HCT116 (cell line): ENCODE data around the gene OR10H4. TPM values are rescaled to one million over a fixed set of nuclear protein-coding genes. Genes with fewer than 3 reads are reported as not detected.
"Not testable (repeated sequence)": the region's sequence is repeated elsewhere in the genome, so short reads cannot be mapped to it uniquely, and the experiment has no call there.

Source experiments
- ATAC-seq: fragments of 200-7000 bp; cut with Tn5 transposase; 2 replicates; pipeline ENCODE4 v1.9.1; 2020; ENCODE audit warnings: mild to moderate bottlenecking, moderate library complexity
- BruUV-seq: library from RNA; stranded (reverse); fragments of 400-500 nt; replicated peaks from 2 replicates; lab custom pipeline; 2021; lab: Mats Ljungman, UMichigan
- CTCF ChIA-PET: fragments of 300-600 bp; sonication (Branson Sonifier 250); formaldehyde crosslinking; loops from one replicate; lab custom pipeline; 2021; ENCODE audit warnings: antibody characterized with exemption; lab: Charles Lee
- POLR2A ChIA-PET: fragments of 300-600, 350-600 bp; sonication (Branson Sonifier 250); formaldehyde crosslinking; loops from one replicate; lab custom pipeline; 2021; ENCODE audit warnings: antibody characterized with exemption; lab: Charles Lee
- RAD21 ChIA-PET, 2 experiments: fragments of 300-600 bp; sonication (Branson Sonifier 250); formaldehyde crosslinking; loops; one replicate each; lab custom pipeline; 2023; ENCODE audit warnings: low total read pairs in 2 of 2; ENCODE audit not compliant: uncharacterized antibody in 2 of 2, unreplicated experiment in 2 of 2, low non-redundant PET in 1 of 2; lab: Charles Lee
- DNase-seq: peaks from one replicate; pipeline ENCODE4 v3.0.0-alpha.2; 2010; ENCODE audit warnings: low read depth, low spot score
- H2AFZ ChIP-seq: fragments of 200-600 bp; shearing (Covaris generic), sonication (generic); 2 replicates; pipeline ENCODE4 v1.6.1; 2017; ENCODE audit warnings: low read depth, mixed run types, mixed read lengths, antibody characterized with exemption, low read length; ENCODE audit not compliant: poor library complexity, severe bottlenecking
- H3K27ac ChIP-seq: 2 replicates; pipeline ENCODE4 v1.5.1; 2012; ENCODE audit warnings: low read depth, low read length
- H3K27me3 ChIP-seq: fragments of 200-600 bp; sonication (generic); 2 replicates; pipeline ENCODE4 v1.6.1; 2016; ENCODE audit warnings: mixed run types, low read length, mixed read lengths; ENCODE audit not compliant: insufficient read depth
- H3K36me3 ChIP-seq, 2 experiments: fragments of 200-500 bp in 1 of 2; fragments of 200-600 bp in 1 of 2; sonication (Bioruptor generic) in 1 of 2; sonication (generic) in 1 of 2; 2 replicates each; pipeline versions ENCODE4 v1.5.1 to v1.6.1; 2014 to 2016; ENCODE audit warnings: low read length in 2 of 2, inconsistent platforms in 1 of 2, mixed read lengths in 1 of 2, mixed run types in 1 of 2; ENCODE audit not compliant: insufficient read depth in 2 of 2, control insufficient read depth in 1 of 2
- H3K4me1 ChIP-seq, 2 experiments: fragments of 200-600 bp in 1 of 2; sonication (generic) in 1 of 2; 2 replicates each; pipeline versions ENCODE4 v1.5.1 to v1.6.1; 2012 to 2017; ENCODE audit warnings: low read length in 2 of 2, inconsistent platforms in 1 of 2, mild to moderate bottlenecking in 1 of 2, mixed read lengths in 1 of 2, mixed run types in 1 of 2, moderate library complexity in 1 of 2; ENCODE audit not compliant: insufficient read depth in 2 of 2, control insufficient read depth in 1 of 2
- H3K4me2 ChIP-seq: fragments of 200-600 bp; sonication (generic); 2 replicates; pipeline ENCODE4 v1.6.1; 2017; ENCODE audit warnings: mixed run types, low read length, mixed read lengths
- H3K4me3 ChIP-seq, 2 experiments: fragments of 200-600 bp in 1 of 2; sonication (generic) in 1 of 2; replicated peaks in 1 of 2; 2 replicates each; pipeline ENCODE4 v1.5.1; 2011 to 2016; ENCODE audit warnings: low read length in 2 of 2, control low read depth in 1 of 2, low read depth in 1 of 2, mild to moderate bottlenecking in 1 of 2, mixed read lengths in 1 of 2, mixed run types in 1 of 2
- H3K79me2 ChIP-seq: fragments of 200-600 bp; sonication (generic); 2 replicates; pipeline ENCODE4 v1.6.1; 2017; ENCODE audit warnings: mild to moderate bottlenecking, mixed run types, low read length, moderate library complexity, mixed read lengths; ENCODE audit not compliant: insufficient read depth
- H3K9ac ChIP-seq: fragments of 200-600 bp; sonication (generic); 2 replicates; pipeline ENCODE4 v1.6.1; 2016; ENCODE audit warnings: low read length, mixed read lengths
- H3K9me2 ChIP-seq: fragments of 200-600 bp; sonication (generic), shearing (Covaris generic); 2 replicates; pipeline ENCODE4 v1.6.1; 2017; ENCODE audit warnings: mixed run types, mild to moderate bottlenecking, moderate library complexity; ENCODE audit not compliant: insufficient read depth
- H3K9me3 ChIP-seq, 2 experiments: fragments of 200-500 bp in 1 of 2; fragments of 200-600 bp in 1 of 2; sonication (Bioruptor generic) in 1 of 2; sonication (generic) in 1 of 2; 2 replicates each; pipeline ENCODE4 v1.6.1; 2014 to 2017; ENCODE audit warnings: low read length in 2 of 2, mixed read lengths in 2 of 2, inconsistent platforms in 1 of 2, low read depth in 1 of 2, mild to moderate bottlenecking in 1 of 2, mixed run types in 1 of 2, moderate library complexity in 1 of 2; ENCODE audit not compliant: control insufficient read depth in 1 of 2, insufficient read depth in 1 of 2
- H4K20me1 ChIP-seq: fragments of 200-600 bp; sonication (generic), shearing (Covaris generic); 2 replicates; pipeline ENCODE4 v1.6.1; 2017; ENCODE audit warnings: mixed run types, mild to moderate bottlenecking, moderate library complexity; ENCODE audit not compliant: insufficient read depth
- EGR1 ChIP-seq: IDR thresholded peaks from 2 replicates; pipeline ENCODE4 v1.6.1; 2012; ENCODE audit warnings: low read depth
- ELF1 ChIP-seq: IDR thresholded peaks from 2 replicates; pipeline ENCODE4 v1.6.1; 2012; ENCODE audit warnings: low read depth, borderline replicate concordance
- JUND ChIP-seq: IDR thresholded peaks from 2 replicates; pipeline ENCODE4 v1.6.1; 2012
- POLR2AphosphoS5 ChIP-seq: IDR thresholded peaks from 2 replicates; pipeline ENCODE4 v1.6.1; 2011; ENCODE audit warnings: mild to moderate bottlenecking, low read depth, low read length, moderate library complexity
- SIN3A ChIP-seq: IDR thresholded peaks from 2 replicates; pipeline ENCODE4 v1.6.1; 2012; ENCODE audit warnings: low read depth
- SP1 ChIP-seq: IDR thresholded peaks from 2 replicates; pipeline ENCODE4 v1.6.1; 2012; ENCODE audit warnings: low read depth
- ZNF274 ChIP-seq: fragments of 200-500 bp; sonication (Bioruptor generic); IDR thresholded peaks from 2 replicates; pipeline ENCODE4 v1.6.1; 2014; ENCODE audit warnings: mild to moderate bottlenecking, low read depth, low read length, inconsistent platforms
- intact Hi-C: fragments of 100-400 bp; cut with micrococcal nuclease; formaldehyde crosslinking; loops from 2 replicates; pipeline ENCODE4 v1.10.0; 2022
- total RNA-seq: library from RNA; stranded (reverse); gene quantifications from one replicate; pipeline ENCODE4 v1.2.1, GENCODE V29; 2021; ENCODE audit not compliant: unreplicated experiment
- TF ChIP-seq, protein P1 (sequence below), 3 experiments: fragments of 200-600 bp in 1 of 3; sonication (generic) in 1 of 3; IDR thresholded peaks in 2 of 3; conservative IDR thresholded peaks in 1 of 3; 2 replicates each; pipeline ENCODE4 v1.5.1; 2012 to 2017; ENCODE audit warnings: low read depth in 2 of 3, low read length in 2 of 3, antibody characterized with exemption in 1 of 3, borderline replicate concordance in 1 of 3, control low read depth in 1 of 3, mild to moderate bottlenecking in 1 of 3, mixed read lengths in 1 of 3, mixed run types in 1 of 3, moderate library complexity in 1 of 3; ENCODE audit not compliant: insufficient read depth in 1 of 3

Gene OR10H4
- total RNA-seq, 1 experiment from 2014 or later = not detected

DNA sequence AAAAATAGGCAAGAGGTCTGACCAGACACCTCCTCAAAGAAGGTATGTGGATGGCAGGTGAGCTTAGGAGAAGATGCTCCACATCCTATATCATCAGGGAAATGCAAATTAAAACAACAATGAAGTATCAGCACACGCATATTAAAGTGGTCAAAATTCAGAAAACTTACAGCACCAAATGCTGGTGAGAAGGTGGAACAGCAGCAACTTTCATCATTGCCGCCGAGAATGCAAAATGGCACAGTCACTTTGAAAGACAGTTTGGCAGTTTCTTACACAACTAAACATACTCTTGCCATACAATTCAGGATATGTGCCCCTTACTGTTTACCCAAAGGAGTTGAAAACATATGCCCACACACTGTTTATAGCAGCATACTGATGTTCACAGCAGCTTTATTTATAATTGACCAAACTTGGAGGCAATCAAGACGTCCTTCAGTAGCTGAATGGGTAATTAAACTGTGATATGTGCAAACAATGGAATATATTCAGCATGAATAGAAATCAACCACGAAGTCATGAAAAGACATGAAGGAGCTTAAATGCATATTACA, 22.5 kb downstream of the OR10H4 start (continued):
- TF ChIP-seq, protein P1, sequence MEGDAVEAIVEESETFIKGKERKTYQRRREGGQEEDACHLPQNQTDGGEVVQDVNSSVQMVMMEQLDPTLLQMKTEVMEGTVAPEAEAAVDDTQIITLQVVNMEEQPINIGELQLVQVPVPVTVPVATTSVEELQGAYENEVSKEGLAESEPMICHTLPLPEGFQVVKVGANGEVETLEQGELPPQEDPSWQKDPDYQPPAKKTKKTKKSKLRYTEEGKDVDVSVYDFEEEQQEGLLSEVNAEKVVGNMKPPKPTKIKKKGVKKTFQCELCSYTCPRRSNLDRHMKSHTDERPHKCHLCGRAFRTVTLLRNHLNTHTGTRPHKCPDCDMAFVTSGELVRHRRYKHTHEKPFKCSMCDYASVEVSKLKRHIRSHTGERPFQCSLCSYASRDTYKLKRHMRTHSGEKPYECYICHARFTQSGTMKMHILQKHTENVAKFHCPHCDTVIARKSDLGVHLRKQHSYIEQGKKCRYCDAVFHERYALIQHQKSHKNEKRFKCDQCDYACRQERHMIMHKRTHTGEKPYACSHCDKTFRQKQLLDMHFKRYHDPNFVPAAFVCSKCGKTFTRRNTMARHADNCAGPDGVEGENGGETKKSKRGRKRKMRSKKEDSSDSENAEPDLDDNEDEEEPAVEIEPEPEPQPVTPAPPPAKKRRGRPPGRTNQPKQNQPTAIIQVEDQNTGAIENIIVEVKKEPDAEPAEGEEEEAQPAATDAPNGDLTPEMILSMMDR (IDR thresholded peaks at IDR 0.05 in 2 of 3, conservative IDR thresholded peaks at IDR 0.05 in 1 of 3; ENCODE audit: borderline replicate concordance in 1 of 3, insufficient read depth in 1 of 3, low read depth in 2 of 3, low read length in 2 of 3) = peak in 2 of 3 experiments; percentile 39 to 40; a peak in 2 of 6 replicates
- no peak for TF ChIP-seq EGR1
- TF ChIP-seq, all 23 proteins: peak for 3

DNA sequence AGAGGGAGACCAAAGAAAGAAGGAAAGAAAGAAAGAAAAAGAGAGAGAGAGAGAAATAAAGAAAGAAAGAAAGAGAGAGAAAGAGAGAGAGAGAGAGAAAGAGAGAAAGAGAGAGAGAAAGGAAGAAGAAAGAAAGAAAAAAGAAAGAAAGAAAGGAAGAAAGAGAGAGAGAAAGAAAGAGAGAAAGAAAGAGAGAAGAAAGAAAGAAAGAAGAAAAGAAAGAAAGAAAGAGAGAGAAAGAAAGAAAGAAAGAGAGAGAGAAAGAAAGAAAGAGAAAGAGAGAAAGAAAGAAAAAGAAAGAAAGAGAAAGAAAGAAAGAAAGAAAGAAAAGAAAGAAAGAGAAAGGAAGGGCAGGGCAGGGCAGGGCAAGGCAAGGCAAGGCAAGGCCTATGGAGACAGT, 23.2 kb downstream of the OR10H4 start:
- BruUV-seq, POLR2A ChIA-PET, H3K27me3 ChIP-seq, RAD21 ChIA-PET, H3K9ac ChIP-seq, CTCF ChIA-PET, H3K27ac ChIP-seq, H3K79me2 ChIP-seq, H3K9me2 ChIP-seq, H3K9me3 ChIP-seq, H3K4me1 ChIP-seq, H3K36me3 ChIP-seq, DNase-seq, H2AFZ ChIP-seq, intact Hi-C loops, H4K20me1 ChIP-seq, H3K4me2 ChIP-seq, ATAC-seq, H3K4me3 ChIP-seq: not testable (repeated sequence)

DNA sequence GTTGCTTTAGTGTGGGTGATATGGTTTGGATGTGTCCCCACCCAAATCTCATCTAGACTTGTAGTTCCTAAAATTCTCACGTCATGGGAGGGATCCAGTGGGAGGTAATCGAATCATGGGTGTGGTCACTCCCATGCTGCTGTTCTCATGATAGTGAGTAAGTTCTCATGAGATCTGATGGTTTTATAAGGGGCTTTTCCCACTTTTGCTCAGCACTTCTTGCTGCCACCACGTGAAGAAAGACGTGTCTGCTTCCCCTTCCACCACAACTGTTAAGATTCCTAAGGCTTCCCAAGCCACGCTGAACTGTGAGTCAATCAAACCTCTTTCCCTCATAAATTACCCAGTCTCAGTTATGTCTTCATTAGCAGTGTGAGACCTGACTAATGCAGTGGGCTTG, 26.0 kb downstream of the OR10H4 start:
- DNase-seq = no peak
- ChIA-PET CTCF (no interaction called here), RAD21 (no interaction called here), POLR2A (no interaction called here)
- Histone ChIP-seq H3K27me3 (peaks cover 11% of the 10 kb centered on the region), H3K4me1 (no peaks in the 10 kb centered on the region), H3K9me2 (no peaks in the 10 kb centered on the region), H3K9ac (no peak overlapping the region), H2AFZ (no peak overlapping the region), H4K20me1 (no peaks in the 10 kb centered on the region)
- BruUV-seq = no TSS peak
- intact Hi-C loops = no loop called here
- TF ChIP-seq, protein P1 (IDR thresholded peaks at IDR 0.05 in 2 of 3, conservative IDR thresholded peaks at IDR 0.05 in 1 of 3; ENCODE audit: borderline replicate concordance in 1 of 3, insufficient read depth in 1 of 3, low read depth in 2 of 3, low read length in 2 of 3) = no peak
- TF ChIP-seq JUND (no peak), ZNF274 (no peak), POLR2AphosphoS5 (no peak), SP1 (no peak), ELF1 (no peak), SIN3A (no peak)
- TF ChIP-seq, all 23 proteins: peak for 0
- no peaks in the 10 kb centered on the region for H3K79me2 ChIP-seq
- H3K27ac ChIP-seq = no peak overlapping the region
- no peak overlapping the region for H3K4me2 ChIP-seq
- no peaks in the 10 kb centered on the region for H3K36me3 ChIP-seq
- H3K4me3 ChIP-seq = no peak overlapping the region
- ATAC-seq = no peak
- no peaks in the 10 kb centered on the region for H3K9me3 ChIP-seq
